GM19328 (cell line): ENCODE results near the gene CBL.

Experiments
- ATAC-seq: cut with Tn5 transposase; IDR thresholded peaks from one replicate; pipeline ENCODE4 v1.9.1; 2021; ENCODE audit warnings: mild to moderate bottlenecking, moderate library complexity; ENCODE audit not compliant: unreplicated experiment

Gene CBL

GRCh38 chr11:119263352-119263940 lies 57.3 kb downstream of the CBL start:
- ATAC-seq = no peak

DNA sequence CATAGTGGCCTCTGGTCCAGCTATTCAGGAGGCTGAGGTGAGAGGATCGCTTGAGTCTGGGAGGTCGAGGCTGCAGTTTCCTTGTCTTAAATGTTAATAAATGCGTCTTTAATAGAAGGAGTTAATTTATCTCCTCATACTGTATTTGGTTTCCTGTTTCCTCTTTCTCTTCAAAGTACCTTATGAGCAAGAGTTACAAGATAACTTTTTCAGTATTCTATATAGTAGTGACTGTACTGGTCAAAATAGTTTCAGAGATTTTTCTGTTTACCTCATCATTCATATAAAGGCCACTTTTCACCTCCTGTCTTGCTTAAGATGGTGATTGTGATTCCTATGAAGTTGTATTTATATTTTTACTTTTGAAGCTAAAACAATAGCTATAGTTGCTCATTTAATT lies 59.9 kb downstream of the CBL start:
- ATAC-seq = no peak

GRCh38 chr11:119266517-119267255 lies 60.5 kb downstream of the CBL start:
- ATAC-seq = no peak

DNA sequence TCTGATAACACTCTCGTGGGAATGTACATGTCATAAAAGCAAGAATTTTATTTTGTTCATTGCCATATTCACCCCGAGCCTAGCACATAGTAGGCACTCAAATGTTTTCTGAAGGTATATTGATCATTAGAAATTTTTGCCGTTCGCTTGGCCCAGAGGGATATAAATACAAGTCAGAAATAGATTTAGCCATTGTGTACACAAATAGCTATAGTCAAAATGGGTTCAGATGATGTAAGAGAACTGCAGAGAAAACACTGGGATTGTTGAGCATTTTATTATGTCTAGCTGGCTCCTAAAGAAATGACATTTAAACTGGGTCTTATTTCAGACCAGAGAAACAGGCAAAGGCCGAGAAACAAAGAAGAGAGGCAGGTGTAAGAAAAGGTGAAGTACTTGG lies 61.5 kb downstream of the CBL start:
- ATAC-seq = no peak

GRCh38 chr11:119273721-119274120 lies 67.6 kb downstream of the CBL start:
- ATAC-seq = no peak

DNA sequence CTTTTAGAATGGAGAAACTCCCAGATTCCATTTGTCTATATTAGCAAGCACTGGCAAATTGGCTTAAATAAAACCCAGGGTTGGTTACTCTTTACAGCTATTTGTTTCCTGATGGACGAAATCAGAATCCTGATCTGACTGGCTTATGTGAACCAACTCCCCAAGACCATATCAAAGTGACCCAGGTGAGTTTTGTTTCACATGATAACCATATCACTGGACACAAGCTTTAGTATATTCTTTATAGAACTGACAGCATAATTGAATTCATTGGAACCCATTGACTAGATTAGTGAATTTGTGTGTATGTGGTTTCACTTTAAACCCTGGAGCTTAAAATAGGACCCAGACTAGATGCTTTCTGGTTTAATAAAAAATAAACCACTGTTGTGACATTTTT lies 71.5 kb downstream of the CBL start:
- no peak for ATAC-seq

DNA sequence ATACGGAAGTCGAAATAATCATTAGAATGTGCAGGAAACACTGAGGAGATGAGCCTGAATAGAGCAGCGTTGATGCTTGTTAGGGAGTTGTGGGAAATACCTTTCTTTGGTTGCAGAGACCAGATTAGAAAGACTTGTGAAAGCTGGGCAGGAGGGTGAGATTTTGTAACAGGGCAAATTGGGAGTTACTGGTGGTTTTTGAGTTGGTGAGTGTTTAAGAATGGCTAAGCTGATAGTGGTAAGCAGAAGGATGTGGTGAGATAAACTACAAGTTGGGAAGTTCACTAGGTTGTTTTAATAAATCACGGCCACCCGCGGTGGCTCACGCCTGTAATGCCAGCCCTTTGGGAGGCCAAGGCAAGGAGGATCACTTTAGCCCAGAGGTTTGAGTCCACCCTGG lies 76.4 kb downstream of the CBL start:
- no peak for ATAC-seq

GRCh38 chr11:119284344-119285157 lies 78.4 kb downstream of the CBL start:
- ATAC-seq = no peak

GRCh38 chr11:119285431-119285830 lies 79.3 kb downstream of the CBL start:
- no peak for ATAC-seq

DNA sequence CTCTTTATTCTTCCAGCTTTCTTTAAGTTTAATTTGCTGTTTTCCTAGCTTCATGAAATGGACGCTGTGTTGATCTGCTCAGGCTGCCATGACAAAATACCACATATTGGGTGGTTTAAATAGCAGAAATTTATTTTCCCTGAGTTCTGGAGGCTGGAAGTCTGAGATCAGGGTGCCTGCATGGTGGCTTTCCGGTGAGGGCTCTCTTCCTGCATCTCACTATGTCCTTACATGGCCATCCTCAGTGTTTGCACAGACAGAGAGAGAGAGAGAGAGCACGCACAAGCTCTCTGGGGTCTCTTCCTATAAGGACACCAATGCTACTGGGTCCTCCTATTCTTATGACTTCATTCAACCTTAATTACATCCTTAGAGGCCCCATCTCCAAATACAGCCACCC lies 82.1 kb downstream of the CBL start:
- ATAC-seq = no peak

- no peak for ATAC-seq
Observed at GRCh38 chr11:119290894-119291497, 84.9 kb downstream of the CBL start.

GRCh38 chr11:119293461-119293860 lies 87.3 kb downstream of the CBL start:
- no peak for ATAC-seq

DNA sequence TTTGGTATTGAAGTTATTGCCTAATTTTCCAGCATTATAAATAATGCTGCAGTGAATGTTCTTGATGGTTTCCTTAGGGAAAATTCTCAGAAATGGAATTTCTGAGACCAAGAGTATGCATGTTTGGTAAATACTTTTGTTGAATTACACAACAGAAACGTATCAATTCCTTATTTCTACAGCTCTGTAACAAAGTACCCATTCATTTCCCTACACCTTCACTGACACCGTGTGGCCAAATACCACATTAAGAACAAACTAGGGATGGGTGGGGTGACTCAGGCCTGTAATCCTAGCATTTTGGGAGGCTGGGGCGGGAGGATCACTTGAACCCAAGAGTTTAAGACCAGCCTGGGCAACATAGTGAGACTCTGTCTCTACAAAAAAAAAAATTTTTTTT lies 89.0 kb downstream of the CBL start:
- ATAC-seq = no peak

- ATAC-seq = no peak
Observed at GRCh38 chr11:119297938-119298337, 91.8 kb downstream of the CBL start.

DNA sequence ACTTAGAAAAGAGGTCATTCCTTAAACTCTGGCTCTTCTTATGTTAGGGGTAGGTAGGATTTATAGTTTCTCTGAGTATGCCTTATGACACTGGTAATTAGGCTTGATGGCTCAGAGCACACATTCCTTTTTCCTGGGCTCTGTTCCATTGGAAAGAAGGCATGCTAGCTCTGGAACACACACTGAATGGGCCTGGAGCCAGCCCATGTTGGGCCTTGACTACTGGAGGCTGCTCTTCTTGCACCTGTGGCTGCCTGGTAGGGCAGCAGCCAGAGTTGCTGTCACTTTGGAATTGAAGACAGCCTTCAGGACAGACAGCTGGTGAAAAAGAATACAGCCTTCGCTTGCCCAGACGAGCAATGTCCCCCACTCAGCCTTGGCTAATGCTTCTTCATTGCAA lies 92.6 kb downstream of the CBL start:
- ATAC-seq = no peak

DNA sequence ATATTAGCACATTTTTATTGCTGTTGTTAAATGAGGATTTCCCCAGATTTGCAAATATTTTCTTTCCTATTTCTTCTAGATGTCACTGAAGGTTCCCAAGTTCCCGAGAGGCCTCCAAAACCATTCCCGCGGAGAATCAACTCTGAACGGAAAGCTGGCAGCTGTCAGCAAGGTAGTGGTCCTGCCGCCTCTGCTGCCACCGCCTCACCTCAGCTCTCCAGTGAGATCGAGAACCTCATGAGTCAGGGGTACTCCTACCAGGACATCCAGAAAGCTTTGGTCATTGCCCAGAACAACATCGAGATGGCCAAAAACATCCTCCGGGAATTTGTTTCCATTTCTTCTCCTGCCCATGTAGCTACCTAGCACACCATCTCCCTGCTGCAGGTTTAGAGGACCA lies 93.3 kb downstream of the CBL start:
- no peak for ATAC-seq

- no peak for ATAC-seq
Observed at GRCh38 chr11:119300198-119300964, 94.2 kb downstream of the CBL start.

DNA sequence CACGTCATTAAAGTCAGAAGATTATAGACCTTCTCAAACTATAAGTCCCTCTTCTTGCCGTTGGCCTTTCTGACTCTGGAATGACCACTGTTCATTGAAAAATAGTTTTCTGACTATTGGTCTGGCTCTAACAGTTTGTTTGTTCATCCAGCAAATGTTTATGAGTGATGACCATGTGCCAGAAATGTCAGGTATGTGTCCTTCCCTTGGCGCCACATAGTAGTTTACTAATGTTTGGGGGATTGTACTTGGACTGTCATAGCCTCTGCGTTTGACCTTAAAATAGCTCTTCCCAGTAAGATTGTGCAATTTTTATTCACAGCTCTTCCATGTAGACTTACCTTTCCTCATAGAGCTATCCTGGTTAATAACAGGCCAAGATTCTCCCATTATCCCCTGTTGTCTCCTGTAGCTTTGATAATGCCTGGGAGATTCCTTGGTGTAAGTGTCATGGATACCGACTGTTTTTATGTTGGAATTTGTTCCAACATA lies 97.1 kb downstream of the CBL start:
- ATAC-seq = no peak

- no peak for ATAC-seq
Observed at GRCh38 chr11:119305556-119306372, 99.6 kb downstream of the CBL start.

GRCh38 chr11:119306373-119306890 lies 100.3 kb downstream of the CBL start:
- ATAC-seq = no peak
